GM12875 (cell line): ENCODE results near the gene TTC34.

Source experiments
- H3K4me3 ChIP-seq: one replicate; pipeline ENCODE4 v1.5.1; 2011; ENCODE audit warnings: low read depth, low read length, control low read depth
- TF ChIP-seq, protein P1 (sequence below): IDR thresholded peaks from 2 replicates; pipeline ENCODE4 v1.5.1; 2011; ENCODE audit warnings: low read depth, mild to moderate bottlenecking, control low read depth, inconsistent platforms, low read length, moderate library complexity, borderline replicate concordance; ENCODE audit not compliant: insufficient read depth

Gene TTC34

DNA sequence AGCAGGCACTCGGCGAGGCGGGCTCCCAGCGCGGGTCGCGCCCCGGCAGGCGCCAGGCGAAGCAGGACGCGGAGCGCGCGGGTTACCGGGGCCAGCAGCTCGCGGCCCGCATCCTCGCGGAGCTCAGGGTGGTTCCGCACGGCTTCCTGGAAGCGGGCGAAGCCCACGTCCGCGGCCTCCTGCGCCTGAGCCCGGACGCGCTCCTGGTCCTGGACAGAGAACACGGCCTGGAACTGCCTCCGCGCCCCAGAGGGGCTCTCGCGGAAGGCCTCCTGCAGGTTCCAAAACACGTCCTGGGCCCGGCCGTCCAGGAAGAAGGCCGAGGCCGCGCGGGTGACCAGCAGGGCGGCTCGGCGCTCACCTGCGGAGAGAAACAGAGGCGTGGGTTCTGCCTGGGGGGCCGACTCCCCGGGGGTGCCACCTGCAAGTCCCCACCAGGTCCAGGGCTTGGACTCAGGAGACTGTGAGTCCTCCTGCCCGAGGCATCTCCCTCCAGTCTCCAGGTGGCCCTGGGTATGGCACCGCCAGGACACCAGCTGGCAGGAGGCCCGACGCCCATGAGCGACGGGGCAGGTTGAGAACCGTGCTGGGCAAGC, 11.4 kb downstream of the TTC34 start:
- TF ChIP-seq, protein P1, sequence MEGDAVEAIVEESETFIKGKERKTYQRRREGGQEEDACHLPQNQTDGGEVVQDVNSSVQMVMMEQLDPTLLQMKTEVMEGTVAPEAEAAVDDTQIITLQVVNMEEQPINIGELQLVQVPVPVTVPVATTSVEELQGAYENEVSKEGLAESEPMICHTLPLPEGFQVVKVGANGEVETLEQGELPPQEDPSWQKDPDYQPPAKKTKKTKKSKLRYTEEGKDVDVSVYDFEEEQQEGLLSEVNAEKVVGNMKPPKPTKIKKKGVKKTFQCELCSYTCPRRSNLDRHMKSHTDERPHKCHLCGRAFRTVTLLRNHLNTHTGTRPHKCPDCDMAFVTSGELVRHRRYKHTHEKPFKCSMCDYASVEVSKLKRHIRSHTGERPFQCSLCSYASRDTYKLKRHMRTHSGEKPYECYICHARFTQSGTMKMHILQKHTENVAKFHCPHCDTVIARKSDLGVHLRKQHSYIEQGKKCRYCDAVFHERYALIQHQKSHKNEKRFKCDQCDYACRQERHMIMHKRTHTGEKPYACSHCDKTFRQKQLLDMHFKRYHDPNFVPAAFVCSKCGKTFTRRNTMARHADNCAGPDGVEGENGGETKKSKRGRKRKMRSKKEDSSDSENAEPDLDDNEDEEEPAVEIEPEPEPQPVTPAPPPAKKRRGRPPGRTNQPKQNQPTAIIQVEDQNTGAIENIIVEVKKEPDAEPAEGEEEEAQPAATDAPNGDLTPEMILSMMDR, result no peak

DNA sequence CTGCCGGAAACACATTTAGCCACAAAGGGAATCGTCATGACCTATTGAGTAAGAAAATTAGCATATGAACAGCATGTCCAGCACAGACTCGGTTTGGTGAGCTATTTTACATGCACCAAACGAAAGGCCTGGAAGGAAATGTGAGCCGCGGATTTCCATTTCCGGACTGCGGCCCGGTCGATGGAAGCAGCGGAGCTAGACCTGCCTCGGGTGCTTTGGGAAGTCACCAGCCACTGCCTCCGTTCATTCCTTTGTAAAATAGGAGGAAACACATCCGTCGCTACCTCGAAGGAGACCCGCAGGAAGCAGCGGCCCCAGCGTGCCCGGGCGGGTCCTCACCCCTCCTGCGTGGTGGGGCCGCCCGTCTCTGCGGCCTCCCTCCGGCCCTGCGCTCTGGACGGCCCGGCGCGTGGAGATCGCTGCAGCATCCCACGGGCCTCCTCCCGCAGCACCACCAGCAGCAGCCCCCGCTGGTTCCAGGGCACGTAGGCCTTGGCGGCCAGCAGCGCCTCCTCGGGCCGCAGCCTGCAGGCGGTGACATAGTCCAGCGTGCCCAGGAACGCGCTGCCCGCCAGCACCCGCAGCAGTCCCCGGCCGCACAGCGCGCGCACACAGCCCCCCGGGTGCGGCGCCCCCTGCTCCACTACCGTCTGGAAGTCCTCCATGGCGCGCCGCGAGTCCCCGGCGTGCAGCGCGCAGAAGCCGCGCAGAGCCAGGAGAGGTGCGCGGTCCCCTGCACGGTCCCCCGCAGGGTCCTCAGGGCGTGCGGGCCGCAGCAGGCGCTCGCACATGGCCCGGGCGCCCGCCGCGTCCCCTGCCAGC, 12.1 kb downstream of the TTC34 start:
- TF ChIP-seq, protein P1, result no peak
- no peak overlapping the region for H3K4me3 ChIP-seq

More for the DNA sequence above, 11.4 kb downstream of the TTC34 start:
- H3K4me3 ChIP-seq, result no peak overlapping the region

DNA sequence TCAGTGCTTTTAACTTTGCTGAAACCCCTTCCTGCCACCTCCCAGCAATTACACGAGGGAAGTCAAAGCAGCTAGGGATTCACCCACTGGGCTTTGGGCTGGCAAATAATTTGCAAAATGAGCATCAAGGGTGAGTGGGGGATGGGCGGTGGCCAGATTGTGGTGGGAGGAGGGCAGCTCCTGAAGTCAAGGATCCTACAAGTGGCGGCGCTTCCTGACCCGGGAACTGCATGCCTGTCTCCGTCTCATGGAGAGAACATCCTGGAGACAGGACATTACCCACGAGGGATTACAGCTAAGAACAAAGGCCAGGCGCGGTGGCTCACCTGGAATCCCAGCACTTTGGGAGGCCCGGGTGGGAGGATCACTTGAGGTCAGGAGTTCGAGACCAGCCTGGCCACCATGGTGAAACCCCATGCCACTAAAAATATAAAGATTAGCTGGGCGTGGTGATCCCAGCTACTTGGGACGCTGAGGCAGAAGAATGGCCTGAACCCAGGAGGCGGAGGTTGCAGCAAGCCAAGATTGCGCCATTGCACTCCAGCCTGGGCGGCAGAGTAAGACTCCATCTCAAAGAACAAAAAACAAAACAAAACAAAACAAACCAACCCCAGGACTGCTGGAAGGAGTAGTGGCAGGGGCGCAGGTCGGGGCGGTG, 12.9 kb downstream of the TTC34 start:
- H3K4me3 ChIP-seq, result no peak overlapping the region
- TF ChIP-seq, protein P1, result no peak

DNA sequence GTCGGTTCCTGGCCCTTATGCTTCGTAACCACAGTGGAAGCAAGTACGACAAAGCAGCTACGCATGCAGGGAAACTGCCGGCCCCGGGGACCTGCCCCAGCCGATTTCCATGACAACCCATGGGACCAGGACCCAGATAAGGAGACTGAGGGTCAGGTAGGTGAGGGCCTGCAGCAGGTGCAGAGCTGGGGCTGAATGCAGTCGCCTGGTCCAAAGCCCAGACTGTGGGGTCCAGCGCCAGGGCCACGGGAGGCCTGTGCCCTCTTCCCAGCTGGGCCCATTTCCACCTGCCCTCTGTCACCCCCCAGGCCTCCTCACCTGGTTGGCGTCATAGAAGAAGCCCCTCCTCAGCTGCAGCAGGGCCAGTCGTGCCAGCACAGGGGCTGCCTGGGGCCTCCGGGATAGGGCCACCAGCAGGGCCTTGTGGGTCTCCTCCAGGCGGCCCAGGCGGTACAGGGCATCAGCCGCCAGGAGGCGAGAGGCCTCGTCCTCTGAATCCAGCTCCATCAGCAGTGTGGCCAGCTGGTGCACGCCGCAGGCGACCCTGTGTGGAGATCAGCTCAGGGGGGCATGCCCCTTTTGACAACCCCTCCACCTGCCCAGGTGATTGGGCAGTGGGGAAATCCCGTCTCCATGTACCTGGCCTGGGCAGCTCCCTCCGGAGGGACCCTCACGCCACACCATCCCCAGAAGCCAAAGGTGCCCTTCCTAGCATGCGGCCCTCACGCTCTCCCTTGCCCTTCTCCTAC, 14.2 kb downstream of the TTC34 start:
- TF ChIP-seq, protein P1, result no peak
- H3K4me3 ChIP-seq, result no peak overlapping the region

DNA sequence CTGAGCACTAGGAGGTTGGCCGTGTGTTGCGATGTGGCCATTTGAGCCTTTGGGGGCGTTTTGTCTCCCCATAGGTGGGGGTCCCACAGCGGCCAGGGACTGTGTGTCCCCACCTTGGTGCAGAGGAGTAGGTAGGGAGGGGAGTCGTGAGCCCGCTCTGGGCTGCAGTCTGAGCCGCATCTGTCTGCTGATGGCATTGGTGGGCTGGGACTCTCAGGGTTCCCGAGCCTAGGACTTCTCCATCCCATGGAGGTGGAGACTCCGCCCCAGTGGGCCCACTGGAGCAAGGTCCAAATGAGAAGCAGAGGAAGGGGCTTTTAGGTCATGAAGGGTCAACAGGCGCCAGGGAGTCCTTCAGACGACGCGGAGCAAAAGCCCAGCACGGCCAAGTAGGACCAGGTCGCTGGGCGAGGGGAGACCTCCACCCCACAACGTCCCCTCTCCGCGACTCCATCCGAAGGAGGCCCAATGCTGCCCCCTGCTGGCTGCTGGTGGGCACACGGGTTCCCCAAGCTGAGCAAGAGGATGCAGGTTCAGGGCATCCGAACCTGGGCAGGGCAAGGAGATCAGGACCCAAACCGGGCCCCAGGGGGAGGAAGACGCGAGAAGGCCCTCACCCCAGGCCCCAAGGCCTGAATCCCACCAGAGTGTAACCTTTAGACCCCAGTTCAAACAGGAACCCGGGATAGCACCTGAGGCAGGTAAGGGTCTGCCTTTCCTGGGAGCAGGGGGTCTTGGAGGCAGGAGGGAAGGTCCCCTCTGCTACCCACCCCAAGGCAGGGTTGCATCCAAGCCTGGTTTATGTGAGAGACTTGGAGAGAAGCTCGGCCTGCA, 14.9 kb downstream of the TTC34 start:
- H3K4me3 ChIP-seq, result no peak overlapping the region
- TF ChIP-seq, protein P1, result peak; percentile 83

DNA sequence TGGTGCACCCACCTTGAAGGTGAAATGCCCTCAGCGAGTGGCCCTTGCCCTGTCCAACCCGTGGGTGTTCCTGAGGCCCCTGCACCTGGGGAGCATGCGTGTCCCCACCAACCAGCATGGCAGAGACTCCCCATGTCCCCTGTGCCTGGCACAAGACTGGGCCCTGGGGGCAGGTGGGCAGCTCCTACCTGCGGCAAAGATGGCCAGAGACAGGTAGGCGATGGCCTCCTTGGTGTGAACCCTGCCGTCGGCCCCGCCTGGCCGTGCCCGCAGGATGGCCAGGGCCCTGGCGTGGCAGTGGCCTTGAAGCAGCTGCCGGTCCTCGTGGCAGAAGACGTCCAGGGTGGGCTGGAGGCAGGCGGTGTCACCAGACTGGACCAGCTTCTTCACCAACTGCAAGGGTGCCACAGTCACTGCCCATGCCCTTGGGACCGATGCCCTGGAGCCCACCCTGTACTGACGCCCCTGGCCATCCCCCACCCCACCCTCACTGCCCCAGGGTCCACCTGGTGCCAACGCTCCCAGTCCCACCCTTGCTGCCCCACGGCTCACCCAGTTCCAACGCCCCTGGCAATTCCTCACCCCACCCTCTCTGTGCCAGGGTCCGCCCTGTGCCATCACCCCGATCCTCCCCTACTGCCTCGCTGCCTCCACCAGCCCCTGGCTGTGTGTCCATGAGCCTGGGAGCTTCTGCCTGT, 15.7 kb downstream of the TTC34 start:
- no peak overlapping the region for H3K4me3 ChIP-seq
- TF ChIP-seq, protein P1, result no peak
